Endothelial cell of hepatic sinusoid (primary cell): ENCODE data around the gene MBNL1.

Experiments
- in situ Hi-C: cut with HindIII; loops from 2 replicates; pipeline ENCODE4 v1.10.0; 2017; ENCODE audit warnings: low sequenced_read_pairs

MBNL1 gene

DNA sequence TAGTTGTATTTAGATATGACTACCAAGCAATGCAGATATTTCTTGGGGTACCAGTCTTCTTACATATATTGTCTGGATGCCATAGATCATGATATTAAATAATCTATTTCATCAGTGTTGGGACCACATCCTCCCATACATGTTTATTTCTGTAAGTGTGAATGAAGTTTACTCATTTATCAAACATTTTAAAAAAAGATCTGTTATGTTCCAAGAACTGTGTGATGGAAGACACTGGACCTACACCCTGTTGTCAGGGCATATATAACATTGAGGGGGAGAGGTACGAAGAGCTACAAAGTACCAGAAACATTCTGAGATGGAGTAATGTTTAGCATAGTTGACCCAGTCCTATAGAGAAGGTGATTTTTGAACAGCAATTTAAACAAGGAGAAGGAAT is 26.6 kb downstream of the MBNL1 start:
- in situ Hi-C loops, result no loop called here

GRCh38 chr3:152295806-152296205 is 27.1 kb downstream of the MBNL1 start:
- in situ Hi-C loops, result no loop called here

- in situ Hi-C loops, result no loop called here
Observed at GRCh38 chr3:152296382-152296781, 27.7 kb downstream of the MBNL1 start.

GRCh38 chr3:152296971-152297370 is 28.2 kb downstream of the MBNL1 start:
- in situ Hi-C loops, result no loop called here

GRCh38 chr3:152298393-152299248 is 29.9 kb downstream of the MBNL1 start:
- in situ Hi-C loops, result no loop called here

GRCh38 chr3:152299249-152299976 is 30.7 kb downstream of the MBNL1 start:
- in situ Hi-C loops, result no loop called here

DNA sequence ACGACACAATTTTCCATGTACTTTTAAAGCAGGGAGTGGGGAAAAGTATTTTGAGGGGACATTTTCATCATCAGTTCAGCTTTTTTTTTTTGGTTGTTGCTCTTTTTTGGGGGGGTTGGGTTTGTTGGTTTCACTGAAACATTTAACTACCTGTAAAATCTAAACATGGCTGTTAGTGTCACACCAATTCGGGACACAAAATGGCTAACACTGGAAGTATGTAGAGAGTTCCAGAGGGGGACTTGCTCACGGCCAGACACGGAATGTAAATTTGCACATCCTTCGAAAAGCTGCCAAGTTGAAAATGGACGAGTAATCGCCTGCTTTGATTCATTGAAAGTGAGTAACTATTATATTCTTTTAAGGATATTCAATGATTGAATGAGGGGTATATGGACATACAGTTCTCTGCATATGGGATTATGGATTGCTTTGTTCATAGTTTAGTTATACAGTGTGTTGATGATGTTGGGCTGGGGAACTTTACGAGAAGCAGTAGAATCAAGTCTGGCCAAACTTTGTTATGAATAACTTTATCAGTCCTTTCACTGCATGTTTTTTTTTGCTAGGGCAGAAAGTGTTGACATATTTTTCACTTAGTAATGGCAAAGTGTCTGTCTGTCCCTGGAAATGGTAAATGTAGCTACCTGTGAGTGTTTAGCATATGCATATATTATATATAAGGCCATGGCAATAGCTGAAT is 31.5 kb downstream of the MBNL1 start:
- in situ Hi-C loops, result no loop called here

GRCh38 chr3:152301745-152302181 is 33.0 kb downstream of the MBNL1 start:
- in situ Hi-C loops, result no loop called here

DNA sequence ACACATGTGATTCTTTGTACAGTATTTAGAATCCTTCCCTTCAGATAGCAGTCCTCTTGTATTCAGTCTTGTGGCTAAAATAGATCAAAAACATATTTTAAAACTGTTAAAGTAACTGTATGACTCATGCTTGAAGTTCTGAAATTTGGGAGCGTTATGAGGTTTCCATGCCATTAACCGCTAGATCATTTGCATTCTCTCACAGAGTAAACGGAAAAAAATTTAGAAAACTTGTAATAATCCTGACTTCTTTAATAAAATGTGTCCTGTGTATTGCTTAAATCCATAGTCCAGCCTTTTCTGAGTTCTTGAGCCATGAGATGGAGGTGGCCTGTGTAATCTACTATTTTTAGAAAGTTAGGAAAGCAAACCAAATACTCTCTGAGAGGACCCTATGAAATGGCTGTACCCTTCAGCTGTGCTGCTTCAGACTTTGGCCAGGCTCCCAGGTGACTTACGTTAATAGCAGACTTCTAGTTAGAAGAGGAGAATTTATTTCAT is 33.8 kb downstream of the MBNL1 start:
- in situ Hi-C loops, result no loop called here

DNA sequence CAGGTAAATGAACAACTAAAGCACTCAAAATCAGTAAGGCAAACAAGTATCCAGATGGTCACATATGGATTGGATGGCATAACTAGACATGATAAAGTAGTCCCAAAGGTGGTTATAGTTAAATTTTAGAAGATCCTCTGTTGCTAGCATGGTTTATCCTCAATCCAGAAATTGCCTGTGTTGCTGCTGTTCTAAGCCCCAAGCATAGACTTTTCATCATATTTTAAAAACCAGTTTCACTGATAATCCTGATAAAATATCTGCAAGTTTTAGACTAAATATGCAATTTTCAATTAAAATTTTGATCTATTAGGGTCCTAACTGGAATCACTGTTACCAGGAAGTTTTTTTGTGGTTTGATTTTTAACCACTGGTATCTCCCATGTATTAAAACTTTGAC is 35.4 kb downstream of the MBNL1 start:
- in situ Hi-C loops, result no loop called here

- in situ Hi-C loops, result no loop called here
Observed at GRCh38 chr3:152305075-152305474, 36.3 kb downstream of the MBNL1 start.

GRCh38 chr3:152307829-152308474 is 39.2 kb downstream of the MBNL1 start:
- in situ Hi-C loops, result no loop called here

GRCh38 chr3:152308475-152308844 is 39.7 kb downstream of the MBNL1 start:
- in situ Hi-C loops, result no loop called here

DNA sequence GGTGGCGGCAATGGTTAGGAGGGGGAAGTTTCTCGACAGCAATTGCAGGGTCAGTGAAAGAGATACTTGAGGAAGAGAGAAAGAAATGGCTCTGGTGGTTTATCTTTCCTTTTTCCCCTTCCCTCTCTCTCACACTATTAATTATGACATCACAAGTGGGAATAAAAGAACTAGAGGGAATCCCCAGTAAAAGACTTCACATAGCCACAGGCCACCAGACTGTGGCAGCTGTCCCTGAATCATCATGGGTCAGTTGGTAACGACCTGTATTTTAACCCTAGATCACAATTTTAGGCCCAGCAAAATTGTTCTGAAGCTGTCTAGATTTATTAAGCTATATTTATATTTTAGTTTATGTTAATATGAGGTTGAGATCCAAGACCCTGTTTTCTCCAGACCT is 40.3 kb downstream of the MBNL1 start:
- in situ Hi-C loops, result no loop called here

- in situ Hi-C loops, result no loop called here
Observed at GRCh38 chr3:152309535-152310307, 41.0 kb downstream of the MBNL1 start.

DNA sequence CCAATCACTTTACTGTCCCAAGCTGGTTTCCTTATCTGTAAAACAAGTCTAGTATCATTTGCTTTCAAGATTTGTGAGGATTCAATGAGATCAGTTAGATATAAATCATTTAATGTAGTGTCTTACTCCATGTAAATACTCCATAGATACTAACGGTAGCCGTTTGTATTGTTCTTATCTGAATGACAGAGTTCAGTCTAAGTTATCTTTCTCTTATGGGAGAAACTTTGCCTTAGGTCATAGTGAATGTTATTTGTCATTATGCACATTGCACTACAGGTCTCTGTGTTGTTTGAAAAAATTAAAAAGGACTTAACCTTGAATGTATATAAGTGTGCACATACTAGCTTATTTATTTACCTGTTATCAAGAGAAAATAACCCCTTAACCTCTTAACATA is 44.7 kb downstream of the MBNL1 start:
- in situ Hi-C loops, result no loop called here

DNA sequence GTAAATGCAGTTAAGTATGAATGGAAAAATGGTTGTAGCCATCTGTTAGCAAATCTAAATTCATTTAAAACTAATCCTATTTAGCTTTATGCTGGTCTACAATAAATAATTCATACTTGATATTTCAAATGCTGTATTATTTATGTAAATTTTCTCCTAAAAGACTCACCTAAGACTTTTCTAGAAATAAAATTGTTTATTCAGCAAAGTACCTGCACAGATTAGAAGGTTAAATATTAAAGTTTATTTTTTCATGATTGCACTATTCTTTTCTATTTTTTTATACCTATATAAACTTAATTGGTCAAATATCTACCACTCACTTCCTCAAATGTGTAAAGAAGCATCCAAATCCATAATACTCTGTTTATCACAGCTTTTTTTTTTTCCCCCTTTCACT is 45.2 kb downstream of the MBNL1 start:
- in situ Hi-C loops, result no loop called here

GRCh38 chr3:152314677-152315353 is 46.1 kb downstream of the MBNL1 start:
- in situ Hi-C loops, result no loop called here

DNA sequence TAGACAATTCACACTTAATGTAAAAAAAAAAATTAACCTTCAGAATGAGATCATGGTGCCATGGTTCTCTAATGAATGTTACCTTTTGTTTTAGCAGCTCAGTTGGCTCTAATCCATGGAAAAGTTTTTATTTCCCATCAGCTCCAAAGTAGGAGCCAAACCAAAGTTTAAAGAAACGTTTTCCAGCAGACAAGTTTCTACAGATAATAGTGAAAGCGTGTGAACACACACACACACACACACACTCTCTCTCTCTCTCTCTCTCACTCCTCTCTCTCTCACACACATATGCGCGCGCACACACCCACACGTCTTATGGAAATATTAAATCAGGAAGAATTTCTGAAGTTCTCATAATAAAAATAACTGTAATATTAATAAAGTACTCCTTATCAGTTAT is 46.9 kb downstream of the MBNL1 start:
- in situ Hi-C loops, result no loop called here

DNA sequence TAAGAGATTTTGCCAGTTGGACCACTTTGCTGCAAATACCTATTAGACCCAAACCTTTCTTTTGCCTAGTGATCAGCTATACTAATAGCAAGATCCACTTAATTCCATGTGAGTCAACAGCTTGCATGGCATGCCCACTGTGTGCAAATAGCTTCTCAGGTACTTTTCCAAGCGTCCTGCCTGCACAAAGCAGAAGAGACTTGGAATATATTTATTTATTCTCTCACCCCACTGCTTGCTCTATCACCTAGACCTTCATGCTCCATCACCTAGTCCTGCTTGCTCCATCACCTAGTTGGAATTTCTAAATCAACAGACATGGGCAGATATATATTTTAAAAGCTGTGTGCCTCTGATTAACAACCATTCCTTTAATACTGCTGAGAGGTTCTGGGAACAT is 47.6 kb downstream of the MBNL1 start:
- in situ Hi-C loops, result no loop called here
